T-helper 1 cell treated with Interleukin-12 subunit alpha and Interleukin-12 subunit beta and Interleukin-4 antibody, amounts not matched to agents 30 μg/mL and 1 μg/mL, for 36 hours (primary cell): ENCODE measurements around the gene ZBED1.

Source experiments
- H3K27ac Mint-ChIP-seq: one replicate; pipeline ENCODE4 v1.8.0; 2021; ENCODE audit warnings: mild to moderate bottlenecking, mixed read lengths
- H3K27me3 Mint-ChIP-seq: one replicate; pipeline ENCODE4 v1.8.0; 2021; ENCODE audit warnings: low read depth, mixed read lengths
- H3K36me3 Mint-ChIP-seq: one replicate; pipeline ENCODE4 v1.8.0; 2021; ENCODE audit warnings: low read depth, mixed read lengths
- H3K4me1 Mint-ChIP-seq: one replicate; pipeline ENCODE4 v1.8.0; 2021; ENCODE audit warnings: low read depth, mixed read lengths
- H3K4me3 Mint-ChIP-seq: one replicate; pipeline ENCODE4 v1.8.0; 2021; ENCODE audit warnings: mild to moderate bottlenecking, moderate library complexity, mixed read lengths
- H3K9me3 Mint-ChIP-seq: one replicate; pipeline ENCODE4 v1.8.0; 2021; ENCODE audit warnings: mixed read lengths

ZBED1 gene

GRCh38 chrX:2452317-2452784 is 48.4 kb downstream of the ZBED1 start:
- no peaks in the 10 kb centered on the region for H3K27me3 Mint-ChIP-seq
- no peak overlapping the region for H3K27ac Mint-ChIP-seq
- H3K4me1 Mint-ChIP-seq = no peaks in the 10 kb centered on the region
- peaks cover 9% of the 10 kb centered on the region for H3K36me3 Mint-ChIP-seq
- peaks cover 9% of the 10 kb centered on the region for H3K9me3 Mint-ChIP-seq
- H3K4me3 Mint-ChIP-seq = no peak overlapping the region

- no peak overlapping the region for H3K27ac Mint-ChIP-seq
- no peaks in the 10 kb centered on the region for H3K4me1 Mint-ChIP-seq
- no peaks in the 10 kb centered on the region for H3K27me3 Mint-ChIP-seq
- H3K9me3 Mint-ChIP-seq = peaks cover 15% of the 10 kb centered on the region
- no peak overlapping the region for H3K4me3 Mint-ChIP-seq
- H3K36me3 Mint-ChIP-seq = peaks cover 14% of the 10 kb centered on the region
Measured at GRCh38 chrX:2451501-2452316, 49.1 kb downstream of the ZBED1 start.

- Mint-ChIP-seq H3K4me1 (no peaks in the 10 kb centered on the region), H3K4me3 (no peak overlapping the region), H3K27ac (no peak overlapping the region)
Measured at GRCh38 chrX:2450681-2451080, 50.1 kb downstream of the ZBED1 start.

GRCh38 chrX:2449135-2449886 is 51.5 kb downstream of the ZBED1 start:
- Mint-ChIP-seq H3K36me3 (peaks cover 14% of the 10 kb centered on the region), H3K27ac (no peak overlapping the region), H3K4me1 (no peaks in the 10 kb centered on the region), H3K27me3 (no peaks in the 10 kb centered on the region), H3K4me3 (no peak overlapping the region), H3K9me3 (peaks cover 26% of the 10 kb centered on the region)

More at GRCh38 chrX:2450681-2451080, 50.1 kb downstream of the ZBED1 start:
- H3K36me3 Mint-ChIP-seq = peaks cover 14% of the 10 kb centered on the region
- H3K9me3 Mint-ChIP-seq = peaks cover 21% of the 10 kb centered on the region
- no peaks in the 10 kb centered on the region for H3K27me3 Mint-ChIP-seq

GRCh38 chrX:2447484-2447883 is 53.3 kb downstream of the ZBED1 start:
- H3K4me3 Mint-ChIP-seq = no peak overlapping the region
- H3K36me3 Mint-ChIP-seq = peaks cover 9% of the 10 kb centered on the region
- H3K27ac Mint-ChIP-seq = no peak overlapping the region
- H3K9me3 Mint-ChIP-seq = peaks cover 23% of the 10 kb centered on the region
- no peaks in the 10 kb centered on the region for H3K27me3 Mint-ChIP-seq
- H3K4me1 Mint-ChIP-seq = no peaks in the 10 kb centered on the region

- H3K4me1 Mint-ChIP-seq = no peaks in the 10 kb centered on the region
- H3K27ac Mint-ChIP-seq = no peak overlapping the region
- H3K4me3 Mint-ChIP-seq = no peak overlapping the region
- H3K9me3 Mint-ChIP-seq = peaks cover 23% of the 10 kb centered on the region
- peaks cover 9% of the 10 kb centered on the region for H3K36me3 Mint-ChIP-seq
- no peaks in the 10 kb centered on the region for H3K27me3 Mint-ChIP-seq
Measured at GRCh38 chrX:2446815-2447214, 54.0 kb downstream of the ZBED1 start.

- peaks cover 26% of the 10 kb centered on the region for H3K9me3 Mint-ChIP-seq
- H3K4me3 Mint-ChIP-seq = no peak overlapping the region
- no peaks in the 10 kb centered on the region for H3K27me3 Mint-ChIP-seq
- peaks cover 12% of the 10 kb centered on the region for H3K36me3 Mint-ChIP-seq
- H3K27ac Mint-ChIP-seq = no peak overlapping the region
- no peaks in the 10 kb centered on the region for H3K4me1 Mint-ChIP-seq
Measured at GRCh38 chrX:2445662-2446623, 54.8 kb downstream of the ZBED1 start.

GRCh38 chrX:2442694-2443093 is 58.1 kb downstream of the ZBED1 start:
- Mint-ChIP-seq H3K27me3 (no peaks in the 10 kb centered on the region), H3K4me3 (no peak overlapping the region), H3K4me1 (no peaks in the 10 kb centered on the region)

GRCh38 chrX:2441466-2441865 is 59.3 kb downstream of the ZBED1 start:
- Mint-ChIP-seq H3K4me1 (no peaks in the 10 kb centered on the region), H3K9me3 (peaks cover 16% of the 10 kb centered on the region), H3K36me3 (peaks cover 10% of the 10 kb centered on the region), H3K27me3 (no peaks in the 10 kb centered on the region), H3K4me3 (no peak overlapping the region), H3K27ac (no peak overlapping the region)

More at GRCh38 chrX:2442694-2443093, 58.1 kb downstream of the ZBED1 start:
- H3K36me3 Mint-ChIP-seq = peaks cover 17% of the 10 kb centered on the region
- no peak overlapping the region for H3K27ac Mint-ChIP-seq
- H3K9me3 Mint-ChIP-seq = peaks cover 28% of the 10 kb centered on the region

GRCh38 chrX:2439613-2440012 is 61.2 kb downstream of the ZBED1 start:
- peaks cover 8% of the 10 kb centered on the region for H3K9me3 Mint-ChIP-seq
- H3K4me1 Mint-ChIP-seq = no peaks in the 10 kb centered on the region
- H3K27me3 Mint-ChIP-seq = no peaks in the 10 kb centered on the region
- H3K4me3 Mint-ChIP-seq = no peak overlapping the region
- peaks cover 14% of the 10 kb centered on the region for H3K36me3 Mint-ChIP-seq
- H3K27ac Mint-ChIP-seq = no peak overlapping the region
